Skeletal muscle cell (primary cell): ENCODE data around the gene FNDC3B.

ENCODE experiments used
- DNase-seq: peaks from one replicate; pipeline ENCODE4 v3.0.0-alpha.2; 2010; ENCODE audit warnings: low read depth
- H3K4me3 ChIP-seq: 2 replicates; pipeline ENCODE4 v1.5.1; 2011; ENCODE audit warnings: low read depth, mild to moderate bottlenecking, control low read depth, low read length, moderate library complexity

The FNDC3B gene

DNA sequence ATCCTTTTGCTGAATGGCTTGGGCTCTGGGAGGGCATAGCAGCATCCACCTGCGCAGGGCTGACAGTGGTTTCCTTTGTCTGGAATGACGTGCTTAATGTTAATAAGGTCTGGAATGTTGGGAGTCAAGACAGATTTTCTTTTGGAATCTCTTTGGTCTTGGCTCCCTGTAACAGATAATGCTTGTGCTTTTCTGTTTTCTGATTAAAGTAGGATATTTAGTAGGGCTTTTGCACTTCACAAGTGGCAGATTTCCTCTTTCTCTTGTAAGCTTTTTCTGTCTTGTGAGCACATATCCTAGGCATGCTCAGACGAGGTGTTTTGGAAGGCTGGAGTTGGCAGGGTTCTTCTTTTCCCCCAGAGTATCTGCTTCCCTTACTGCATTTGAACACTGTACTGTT is 219.2 kb downstream of the FNDC3B start:
- H3K4me3 ChIP-seq: no peak overlapping the region
- no peak for DNase-seq

DNA sequence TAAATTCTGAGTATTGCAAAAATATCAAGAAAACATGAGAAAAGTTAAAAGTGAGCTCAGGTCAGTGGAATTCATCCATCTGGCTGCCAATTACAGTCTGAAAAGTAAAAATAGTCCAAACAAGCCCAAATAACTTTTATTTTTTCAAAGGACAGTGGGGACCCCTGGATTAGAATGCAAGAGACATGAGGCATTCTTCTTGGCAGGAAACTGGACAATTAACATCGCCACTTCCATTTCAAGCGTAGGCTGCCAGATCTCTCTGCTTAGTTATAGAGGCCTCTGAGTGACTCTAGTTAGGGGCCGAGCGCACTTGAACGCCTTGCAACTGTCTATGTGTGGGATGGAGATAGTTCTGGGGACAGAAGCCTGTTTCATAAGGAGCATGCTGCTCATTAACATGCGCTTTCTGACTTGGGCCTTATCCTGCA is 219.7 kb downstream of the FNDC3B start:
- DNase-seq: peak; percentile 36
- H3K4me3 ChIP-seq: no peak overlapping the region

DNA sequence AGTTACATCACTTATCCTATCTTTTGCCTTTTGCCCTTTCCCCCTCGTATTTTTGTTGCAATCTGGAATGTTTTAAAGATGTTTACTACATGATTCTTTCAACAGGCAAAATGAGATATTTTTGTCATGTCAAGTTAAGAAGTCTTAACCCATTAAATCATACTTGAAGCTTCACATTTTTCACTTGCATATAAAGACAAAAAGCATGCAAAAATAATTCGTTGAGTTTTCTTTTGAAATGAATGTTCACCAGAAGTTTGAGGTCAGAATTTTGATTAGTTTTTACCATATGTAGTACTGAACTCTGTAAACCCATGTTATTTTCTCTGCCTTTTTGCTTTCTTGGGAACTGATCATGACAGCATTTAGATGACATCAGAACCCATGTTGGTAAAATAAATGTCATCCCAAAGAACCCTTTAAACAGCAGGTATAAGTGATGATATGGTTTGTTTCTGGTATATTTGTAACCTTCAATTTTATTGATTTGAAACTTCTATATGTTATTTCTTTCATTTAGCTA is 220.4 kb downstream of the FNDC3B start:
- no peak overlapping the region for H3K4me3 ChIP-seq
- no peak for DNase-seq

DNA sequence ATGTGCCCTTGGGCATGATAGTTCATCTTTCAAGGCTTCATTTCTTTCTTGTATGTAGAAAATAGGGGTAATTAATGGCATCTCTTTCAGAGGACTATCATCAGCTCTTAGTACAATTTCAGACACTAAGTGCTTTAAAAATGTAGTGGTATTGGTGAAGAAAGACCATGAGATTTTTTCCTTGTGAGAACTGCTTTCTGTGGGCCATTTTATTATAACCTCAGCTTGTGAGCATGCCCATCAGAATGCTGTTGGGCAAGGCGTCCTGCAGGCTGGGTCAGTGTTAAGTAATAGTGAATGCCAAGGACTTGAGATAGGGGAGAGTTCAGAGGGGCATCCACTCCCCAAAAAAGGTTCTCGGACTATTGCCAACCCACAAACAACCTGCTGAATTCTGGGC is 221.0 kb downstream of the FNDC3B start:
- DNase-seq: no peak
- no peak overlapping the region for H3K4me3 ChIP-seq

DNA sequence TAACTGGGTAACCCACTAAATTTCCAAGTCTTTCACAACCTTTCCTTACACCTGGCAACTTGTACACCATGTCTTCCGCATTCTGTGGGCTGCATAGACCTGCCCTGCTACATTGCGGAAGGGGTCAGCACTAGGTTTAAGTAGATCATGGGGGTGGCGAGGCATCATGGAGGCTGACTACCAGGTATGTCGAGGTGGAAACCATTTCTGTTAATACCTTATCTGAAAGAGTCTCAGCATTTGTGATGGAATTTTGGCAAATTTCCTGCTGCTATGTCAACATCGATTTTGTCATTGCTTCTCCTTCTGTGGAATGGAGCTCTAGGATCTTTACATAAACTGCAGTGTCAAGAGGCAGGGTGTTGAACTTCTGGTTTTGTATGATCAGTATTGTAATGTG is 221.7 kb downstream of the FNDC3B start:
- H3K4me3 ChIP-seq: no peak overlapping the region
- DNase-seq: no peak

DNA sequence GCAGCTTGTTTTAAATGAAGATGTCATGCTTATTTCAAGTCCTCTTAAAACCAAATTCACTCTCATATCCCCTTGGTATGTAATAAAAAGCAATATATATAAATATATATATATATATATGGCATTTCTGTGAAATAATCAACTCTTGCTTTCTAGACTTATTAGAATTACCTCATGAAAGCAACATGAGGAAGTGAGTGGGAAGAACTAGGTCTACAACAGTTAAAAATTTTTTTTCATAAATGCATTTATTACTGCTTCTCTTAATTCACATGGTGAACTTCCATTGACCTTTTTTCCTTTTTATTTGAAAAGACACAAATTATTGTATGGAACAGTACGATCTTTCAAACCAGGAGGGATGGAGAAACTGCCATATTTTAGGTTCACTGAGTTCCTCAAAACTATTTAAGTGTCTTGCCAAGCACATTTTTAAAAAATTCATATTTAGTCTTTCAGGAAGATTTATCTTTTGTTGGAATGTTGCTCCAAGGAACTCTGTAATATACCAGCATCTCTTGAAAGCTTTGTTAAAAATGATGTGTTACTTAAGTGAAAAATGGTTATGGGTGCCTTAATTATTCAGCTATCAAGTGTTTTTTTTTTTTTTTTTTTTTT is 223.7 kb downstream of the FNDC3B start:
- DNase-seq: no peak

DNA sequence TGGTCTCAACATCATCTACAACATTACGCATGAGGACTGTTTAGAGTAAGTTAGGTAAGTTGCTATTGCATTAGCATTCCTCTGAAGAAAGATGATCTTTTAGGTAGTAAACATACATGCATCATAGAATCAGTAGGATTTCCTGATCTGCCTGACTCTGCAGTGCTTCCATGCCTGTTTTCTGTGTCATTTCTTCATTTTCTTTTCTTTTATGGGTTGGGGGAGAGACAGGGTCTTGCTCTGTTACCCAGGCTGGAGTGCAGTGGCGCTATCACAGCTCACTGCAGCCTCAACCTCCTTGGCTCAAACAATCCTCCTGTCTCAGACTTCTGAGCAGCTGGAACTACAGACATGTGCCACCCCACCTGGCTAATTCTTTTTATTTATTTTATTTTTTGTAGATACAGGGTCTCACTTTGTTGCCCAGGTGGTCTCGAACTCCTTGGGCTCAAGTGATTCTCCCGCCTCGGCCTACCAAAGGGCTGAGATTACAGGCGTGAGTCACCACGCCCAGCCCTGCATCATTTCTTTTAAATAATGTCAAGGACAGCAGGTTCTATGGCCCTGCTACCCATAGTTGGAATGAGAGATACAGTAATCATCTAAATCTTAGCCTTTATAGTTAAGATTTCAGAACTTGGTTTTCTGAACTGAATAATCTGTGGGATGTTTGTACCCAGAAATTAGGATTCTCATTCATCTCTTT is 224.6 kb downstream of the FNDC3B start:
- no peak for DNase-seq
- H3K4me3 ChIP-seq: no peak overlapping the region

More for the DNA sequence above, 223.7 kb downstream of the FNDC3B start:
- no peak overlapping the region for H3K4me3 ChIP-seq

DNA sequence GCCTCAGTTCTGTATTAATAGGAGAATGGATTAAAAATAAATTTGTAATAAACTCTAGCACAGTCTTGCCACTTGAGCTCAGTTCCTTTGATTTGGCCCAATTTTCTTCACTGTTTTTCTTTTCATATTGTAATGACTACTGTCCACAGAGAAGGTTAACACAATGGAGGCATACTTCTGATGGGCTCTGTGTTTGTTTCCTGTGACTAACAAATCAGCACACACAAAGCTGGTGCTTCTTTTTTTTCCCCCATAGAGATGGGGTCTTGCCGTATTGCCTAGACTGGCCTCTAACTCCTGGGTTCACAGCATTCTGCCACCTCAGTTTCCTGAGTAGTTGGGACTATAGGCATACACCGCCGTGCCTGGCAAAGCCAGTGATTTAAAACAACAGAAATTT is 226.7 kb downstream of the FNDC3B start:
- no peak for DNase-seq
- H3K4me3 ChIP-seq: no peak overlapping the region

DNA sequence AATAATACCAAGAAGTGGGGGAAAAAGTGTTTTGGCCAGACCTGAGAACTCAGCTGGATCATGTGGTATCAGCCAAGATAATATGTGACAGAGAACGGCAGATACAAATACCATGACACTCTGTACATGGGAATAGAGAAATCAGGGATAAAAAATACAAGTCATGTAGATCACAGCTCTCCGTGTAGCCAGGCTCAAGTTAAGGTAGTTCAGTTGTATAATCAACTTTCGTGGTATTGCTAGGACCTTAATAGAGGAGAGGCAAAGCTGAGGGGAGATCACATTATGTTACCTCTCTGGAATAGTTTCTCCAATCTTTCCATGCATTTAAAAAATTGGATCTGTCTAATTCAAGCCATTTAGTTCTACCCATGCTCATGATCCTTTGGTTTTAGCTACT is 229.0 kb downstream of the FNDC3B start:
- H3K4me3 ChIP-seq: no peak overlapping the region

DNA sequence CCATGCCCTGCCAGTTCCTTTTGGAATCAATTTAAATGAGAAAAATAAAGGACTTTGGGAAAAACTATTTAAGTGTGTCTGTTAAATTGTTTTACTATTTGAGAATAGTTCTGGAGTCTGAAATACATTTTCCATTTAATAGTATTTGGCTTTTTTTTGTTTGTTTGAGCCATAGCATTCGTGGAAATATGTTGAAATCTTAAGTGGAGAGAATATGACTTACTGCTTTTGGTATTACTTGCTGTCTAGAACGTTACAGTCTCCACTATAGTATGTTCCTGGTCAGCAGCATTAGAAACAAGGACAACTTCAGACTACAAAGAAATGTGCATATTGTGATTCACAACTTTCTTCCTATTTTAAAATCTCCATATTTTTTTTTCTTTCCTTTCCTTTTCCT is 229.5 kb downstream of the FNDC3B start:
- no peak overlapping the region for H3K4me3 ChIP-seq
- no peak for DNase-seq

More for the DNA sequence above, 229.0 kb downstream of the FNDC3B start:
- no peak for DNase-seq

DNA sequence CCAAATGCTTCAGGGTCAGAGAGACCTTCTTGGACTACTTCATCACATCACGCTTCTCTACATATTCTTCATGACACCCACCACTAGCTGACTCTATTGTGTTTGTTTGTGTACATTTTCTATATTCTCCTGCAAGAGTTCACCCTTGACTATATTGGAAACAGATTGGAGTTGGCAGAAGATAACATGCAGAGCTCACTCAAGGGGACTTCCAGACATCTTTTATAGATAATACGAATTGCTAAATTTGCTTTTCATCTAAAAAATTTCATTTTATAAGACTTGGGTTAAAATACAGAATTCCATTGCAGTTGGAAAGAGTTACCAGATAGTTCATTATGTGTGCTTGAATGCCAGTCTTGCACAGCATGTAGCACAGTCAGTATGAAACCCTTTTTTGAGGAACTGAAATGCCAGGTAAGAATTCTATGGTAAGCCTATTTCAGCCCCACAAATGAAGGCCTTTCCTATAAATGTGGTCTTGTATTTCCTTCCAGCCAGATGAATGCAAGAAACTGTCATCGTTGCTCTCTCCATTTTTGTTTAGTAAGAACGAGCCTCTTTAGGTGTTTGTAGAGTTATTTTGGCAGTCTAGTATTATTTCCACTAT is 231.3 kb downstream of the FNDC3B start:
- no peak for DNase-seq
- no peak overlapping the region for H3K4me3 ChIP-seq

DNA sequence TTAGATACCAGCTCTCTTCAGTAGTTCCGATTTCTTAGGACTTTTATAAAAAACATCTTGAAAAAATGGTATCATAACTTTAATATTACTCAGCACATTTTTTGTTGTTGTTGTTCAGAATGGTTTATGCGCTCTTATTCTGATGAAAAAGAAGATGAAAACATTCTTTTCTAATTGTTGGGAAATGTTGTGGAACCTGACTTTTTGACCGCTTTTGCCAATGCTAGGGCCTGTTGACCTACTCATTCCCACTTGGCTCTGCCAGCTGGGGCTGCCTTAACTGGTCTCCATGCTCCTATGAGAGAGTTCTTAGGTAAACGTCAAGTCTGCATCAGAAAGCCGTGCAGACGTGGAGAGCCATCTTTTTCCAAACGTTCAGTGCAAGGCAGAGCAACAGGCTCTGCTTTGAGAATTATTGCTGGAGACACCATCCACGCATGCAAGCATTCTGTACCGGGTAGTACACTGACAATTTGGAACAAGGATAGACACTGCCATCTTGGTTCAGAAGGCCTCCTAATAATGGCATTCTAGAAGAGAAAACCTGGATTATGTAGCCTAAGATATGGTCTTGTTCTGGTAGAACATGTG is 232.1 kb downstream of the FNDC3B start:
- no peak overlapping the region for H3K4me3 ChIP-seq
- DNase-seq: no peak

DNA sequence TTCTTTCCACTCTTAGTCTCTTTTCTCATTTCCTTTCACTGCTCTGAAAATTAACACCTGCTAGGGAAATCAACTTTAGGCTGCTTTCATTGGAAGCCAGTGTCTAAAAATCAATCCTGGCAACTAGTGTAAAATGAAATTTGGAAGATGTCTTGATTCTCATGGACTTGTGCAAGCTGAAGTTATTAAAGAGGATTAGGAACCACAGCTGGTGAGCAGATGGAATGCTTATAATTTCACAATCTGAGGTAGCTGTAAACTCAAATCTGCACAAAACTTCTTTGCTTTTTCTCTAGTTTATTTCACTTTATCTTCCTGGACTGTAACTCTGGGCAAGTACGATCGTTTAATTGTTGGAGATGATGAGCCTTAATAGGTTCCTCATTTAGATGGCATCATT is 233.3 kb downstream of the FNDC3B start:
- no peak for DNase-seq
- no peak overlapping the region for H3K4me3 ChIP-seq

DNA sequence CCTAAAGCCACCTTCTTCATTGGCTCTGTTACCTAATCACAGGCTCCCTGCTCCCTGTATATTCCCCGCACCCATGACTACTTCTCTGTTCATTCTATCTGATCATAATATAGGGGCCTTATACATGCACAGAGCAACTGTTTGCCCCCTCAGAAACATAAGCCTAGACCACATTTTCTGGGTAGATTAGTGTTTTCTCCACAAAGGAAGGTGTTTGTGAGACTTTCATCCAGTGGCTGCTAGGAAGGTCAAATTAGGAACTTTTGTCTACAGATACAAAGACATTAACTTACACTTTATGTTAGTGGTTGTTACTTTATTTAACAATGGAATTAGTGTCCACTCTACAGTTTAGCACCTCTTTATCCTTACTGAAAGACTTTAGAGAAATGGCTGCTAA is 234.0 kb downstream of the FNDC3B start:
- H3K4me3 ChIP-seq: no peak overlapping the region
- DNase-seq: no peak

DNA sequence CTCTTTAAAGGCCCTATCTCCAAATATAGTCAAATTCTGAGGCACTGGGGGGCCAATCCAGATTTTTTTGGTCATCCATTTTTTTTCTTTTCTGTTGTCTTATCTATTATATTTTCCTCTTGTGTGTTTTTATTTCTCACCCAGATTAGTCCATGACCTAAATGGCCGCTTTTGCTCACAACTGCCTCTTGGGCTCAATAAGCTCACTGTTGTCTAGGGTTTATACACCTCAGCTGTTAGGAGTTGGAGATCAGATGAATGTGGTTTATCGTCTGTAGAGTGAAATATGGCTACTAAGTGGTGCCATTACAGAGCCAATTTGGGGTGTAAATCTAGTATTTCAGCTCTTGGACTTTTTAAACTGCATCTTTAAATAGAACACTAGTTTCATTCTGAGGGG is 235.5 kb downstream of the FNDC3B start:
- no peak overlapping the region for H3K4me3 ChIP-seq
- no peak for DNase-seq

DNA sequence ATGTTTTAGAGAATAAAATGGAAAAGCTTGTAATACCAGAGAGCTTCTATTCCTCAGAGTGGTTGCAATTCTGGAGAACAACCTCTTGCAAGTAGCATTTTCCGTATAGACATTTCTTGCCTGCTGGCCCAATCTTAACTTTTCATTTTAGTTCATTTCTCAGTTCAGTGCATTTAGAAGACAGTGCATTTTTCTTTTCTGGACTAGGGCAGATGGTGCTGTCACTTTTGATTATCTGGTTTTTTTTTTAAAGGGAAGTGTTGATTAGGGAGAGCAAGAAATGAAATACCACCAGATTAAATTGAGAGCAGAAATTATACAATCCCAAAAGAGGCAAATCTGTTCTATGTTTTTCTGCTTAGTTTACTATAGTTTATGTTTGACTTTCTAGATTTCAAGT is 236.2 kb downstream of the FNDC3B start:
- H3K4me3 ChIP-seq: no peak overlapping the region
- no peak for DNase-seq

DNA sequence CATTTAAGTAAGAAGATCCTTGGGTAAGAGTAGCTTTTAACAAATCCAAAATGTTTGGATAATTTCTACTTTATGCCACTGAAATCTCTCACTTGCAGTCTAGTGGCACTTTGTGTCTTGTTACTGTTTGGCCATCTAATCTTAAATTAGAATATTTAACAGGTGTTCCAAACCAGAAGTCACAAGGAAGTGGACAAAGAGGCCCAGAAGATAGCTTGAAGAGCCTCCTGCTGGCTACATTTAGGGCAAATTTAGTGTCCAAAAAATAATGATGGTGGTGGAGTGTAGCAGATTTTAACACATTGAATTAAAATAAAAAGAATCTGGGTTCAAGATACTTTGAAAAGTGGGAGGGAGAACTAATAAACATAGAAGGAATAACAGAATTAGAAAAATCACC is 236.7 kb downstream of the FNDC3B start:
- DNase-seq: no peak
- H3K4me3 ChIP-seq: no peak overlapping the region

DNA sequence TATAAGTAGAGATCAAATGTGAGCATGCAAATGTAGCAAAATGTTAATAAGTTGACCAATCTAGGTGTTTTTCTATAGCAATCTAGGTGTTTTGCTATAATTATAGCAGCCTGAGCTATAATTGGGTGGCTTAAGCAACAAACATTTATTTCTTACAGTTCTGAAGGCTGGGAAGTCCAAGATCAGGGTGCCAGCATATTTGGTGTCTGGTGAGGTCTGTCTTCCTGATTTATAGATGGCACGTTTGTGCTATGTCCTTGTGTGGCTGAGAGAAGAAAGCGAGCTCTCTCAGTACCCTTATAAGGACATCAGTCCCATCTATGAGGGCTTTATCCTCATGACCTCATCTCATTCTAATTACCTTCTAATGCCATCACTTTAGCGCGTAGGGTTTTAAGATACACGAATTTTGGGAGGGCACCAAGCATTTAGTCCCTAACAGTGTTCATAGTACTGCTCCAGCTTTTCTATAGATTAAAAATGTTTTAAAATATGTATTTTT is 237.8 kb downstream of the FNDC3B start:
- no peak for DNase-seq
- no peak overlapping the region for H3K4me3 ChIP-seq

DNA sequence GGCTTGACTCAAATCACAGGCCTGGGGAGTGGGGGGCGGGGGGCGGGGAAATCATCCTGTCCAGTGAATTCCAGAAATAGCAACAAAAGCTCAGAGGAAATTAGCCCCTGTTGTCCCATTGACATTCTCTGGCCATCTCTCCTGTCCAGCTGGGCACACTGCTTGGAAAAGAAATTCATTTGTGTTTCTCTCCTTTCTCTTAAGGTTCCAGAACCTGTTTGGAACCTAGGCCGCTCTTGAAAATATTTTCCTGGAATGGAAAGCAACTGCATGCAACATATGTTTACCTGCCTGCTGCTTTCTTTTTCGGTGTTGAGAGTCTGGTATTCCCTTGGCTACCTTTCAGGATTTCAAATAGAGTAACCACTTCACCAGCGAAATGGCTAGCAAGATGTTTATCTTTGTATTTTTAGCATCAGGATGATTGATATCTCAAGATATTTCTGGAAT is 239.8 kb downstream of the FNDC3B start:
- no peak for DNase-seq
- H3K4me3 ChIP-seq: no peak overlapping the region

DNA sequence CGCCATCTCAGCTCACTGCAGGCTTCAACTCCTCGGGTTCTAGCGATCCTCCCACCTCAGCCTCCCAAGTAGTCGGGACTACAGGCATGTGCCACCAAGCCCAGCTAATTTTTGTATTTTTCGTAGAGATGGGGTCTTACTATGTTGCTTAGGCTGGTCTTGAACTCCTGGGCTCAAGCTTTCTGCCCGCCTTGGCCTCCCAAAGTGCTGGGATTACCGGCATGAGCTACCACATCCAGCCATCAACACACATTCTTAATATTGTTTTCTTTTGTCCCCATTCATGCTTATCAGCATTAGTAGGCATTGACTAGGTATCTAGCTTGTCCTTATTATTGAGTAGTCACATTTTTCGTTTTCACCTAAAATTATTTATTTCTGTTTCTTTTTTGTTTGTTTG is 240.6 kb downstream of the FNDC3B start:
- no peak for DNase-seq
- H3K4me3 ChIP-seq: no peak overlapping the region
